Transverse colon (tissue), 4 donors: Measurements from ENCODE around the gene WWOX. TPM values are rescaled to one million over a fixed set of nuclear protein-coding genes. Genes with fewer than 3 reads are reported as not detected.

Experiments used
- DNase-seq: peaks from one replicate; pipeline ENCODE4 v3.0.0-alpha.2; 2019
- H3K27ac ChIP-seq, 4 donors: fragments of 200-600 bp; sonication (generic); 2 replicates each; pipeline ENCODE4 v1.5.1; 2016 to 2018; ENCODE audit warnings: inconsistent platforms in 4 of 4
- H3K27me3 ChIP-seq: fragments of 200-600 bp; sonication (generic); 2 replicates; pipeline ENCODE4 v1.5.1; 2017; ENCODE audit warnings: inconsistent platforms
- H3K36me3 ChIP-seq, 4 donors: fragments of 200-600 bp; sonication (generic); 2 replicates each; pipeline ENCODE4 v1.5.1; 2017 to 2019; ENCODE audit warnings: inconsistent platforms in 4 of 4
- H3K4me1 ChIP-seq, 4 donors: fragments of 200-600 bp; sonication (generic); 2 replicates each; pipeline ENCODE4 v1.5.1; 2017 to 2020; ENCODE audit warnings: inconsistent platforms in 4 of 4
- H3K4me3 ChIP-seq, 4 donors: fragments of 200-600 bp; sonication (generic); 1 replicate in 1 of 4; 2 replicates in 3 of 4; pipeline versions ENCODE4 v1.5.1 to v1.6.1; 2017 to 2019; ENCODE audit warnings: inconsistent platforms in 4 of 4
- H3K9me3 ChIP-seq, 2 donors: fragments of 200-600 bp; sonication (generic); 2 replicates each; pipeline ENCODE4 v1.5.1; 2017 to 2019; ENCODE audit warnings: inconsistent platforms in 2 of 2
- EP300 ChIP-seq: sonication (generic); formaldehyde crosslinking; IDR thresholded peaks from one replicate; pipeline ENCODE4 v1.6.1; 2017; ENCODE audit warnings: antibody characterized with exemption, low read depth
- POLR2A ChIP-seq: fragments of 450-650 bp; IDR thresholded peaks from one replicate; pipeline ENCODE4 v1.6.1; 2016; ENCODE audit warnings: antibody characterized with exemption, mild to moderate bottlenecking, moderate library complexity
- POLR2AphosphoS5 ChIP-seq, 3 donors: sonication (generic); formaldehyde crosslinking; IDR thresholded peaks; one replicate each; pipeline ENCODE4 v1.6.1; 2016; ENCODE audit warnings: antibody characterized with exemption in 3 of 3
- WGBS, 2 donors: methylation state at CpG; one replicate each; pipeline ENCODE4 v1.1.5; 2018; ENCODE audit warnings: low coverage in 1 of 2; 5-methylcytosine and 5-hydroxymethylcytosine counted together
- in situ Hi-C, 4 donors: fragments of 200-750 bp; cut with MboI; loops; one replicate each; pipeline versions ENCODE4 v1.15.0 to v1.15.1; 2017; ENCODE audit warnings: low sequenced_read_pairs in 3 of 4, low pct_ligation_motif_present in 1 of 4, low pct_unique_long_range_greater_than_20kb in 1 of 4
- intact Hi-C: fragments of 100-400 bp; cut with DNase I; formaldehyde crosslinking; loops from one replicate; pipeline ENCODE4 v1.15.1; 2023; ENCODE audit warnings: low total_unique reads
- total RNA-seq, 4 donors: library from RNA; depleted of rRNA; stranded (reverse); fragments of >200 nt; gene quantifications; one replicate each; pipeline ENCODE4 v1.1.0, GENCODE V29; 2016
- TF ChIP-seq, protein P1 (sequence below), 5 experiments: fragments of 200-600 bp in 3 of 5; fragments of 450-650 bp in 2 of 5; sonication (generic) in 3 of 5; IDR thresholded peaks; 1 replicate in 2 of 5; 2 replicates in 3 of 5; pipeline ENCODE4 v1.5.1; 2016 to 2017; ENCODE audit warnings: antibody characterized with exemption in 5 of 5, inconsistent platforms in 3 of 5, mild to moderate bottlenecking in 2 of 5, moderate library complexity in 1 of 5

The WWOX gene
- total RNA-seq, 4 donors from 2014 or later, result 11.2 to 53.8 (median 24.8) TPM

DNA sequence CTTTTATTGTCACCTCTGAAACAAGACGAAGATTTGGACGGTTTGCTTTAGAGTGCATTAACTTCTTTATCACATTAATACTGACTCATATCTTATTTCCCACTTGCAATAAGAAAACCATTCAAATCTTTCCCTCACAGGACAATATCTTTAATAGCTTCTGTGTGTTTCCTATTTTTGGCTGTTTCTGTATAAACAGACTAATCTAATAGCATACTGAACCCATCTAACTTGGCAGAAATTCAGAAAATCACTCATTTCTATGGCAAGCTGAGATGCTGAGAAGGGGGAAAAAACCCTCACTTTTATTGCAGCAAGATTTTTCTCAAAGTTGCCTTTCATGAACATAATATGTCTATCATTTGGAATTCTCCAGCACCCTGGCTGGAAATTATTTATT, 524.9 kb downstream of the WWOX start:
- in situ Hi-C loops, result no loop called here

GRCh38 chr16:78628461-78629045, 529.1 kb downstream of the WWOX start:
- H3K27me3 ChIP-seq, result no peaks in the 10 kb centered on the region
- TF ChIP-seq POLR2A, result no peak
- TF ChIP-seq, protein P1, sequence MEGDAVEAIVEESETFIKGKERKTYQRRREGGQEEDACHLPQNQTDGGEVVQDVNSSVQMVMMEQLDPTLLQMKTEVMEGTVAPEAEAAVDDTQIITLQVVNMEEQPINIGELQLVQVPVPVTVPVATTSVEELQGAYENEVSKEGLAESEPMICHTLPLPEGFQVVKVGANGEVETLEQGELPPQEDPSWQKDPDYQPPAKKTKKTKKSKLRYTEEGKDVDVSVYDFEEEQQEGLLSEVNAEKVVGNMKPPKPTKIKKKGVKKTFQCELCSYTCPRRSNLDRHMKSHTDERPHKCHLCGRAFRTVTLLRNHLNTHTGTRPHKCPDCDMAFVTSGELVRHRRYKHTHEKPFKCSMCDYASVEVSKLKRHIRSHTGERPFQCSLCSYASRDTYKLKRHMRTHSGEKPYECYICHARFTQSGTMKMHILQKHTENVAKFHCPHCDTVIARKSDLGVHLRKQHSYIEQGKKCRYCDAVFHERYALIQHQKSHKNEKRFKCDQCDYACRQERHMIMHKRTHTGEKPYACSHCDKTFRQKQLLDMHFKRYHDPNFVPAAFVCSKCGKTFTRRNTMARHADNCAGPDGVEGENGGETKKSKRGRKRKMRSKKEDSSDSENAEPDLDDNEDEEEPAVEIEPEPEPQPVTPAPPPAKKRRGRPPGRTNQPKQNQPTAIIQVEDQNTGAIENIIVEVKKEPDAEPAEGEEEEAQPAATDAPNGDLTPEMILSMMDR (IDR thresholded peaks at IDR 0.05), result no peak
- no peak for TF ChIP-seq EP300
- no peak for TF ChIP-seq POLR2AphosphoS5 (IDR thresholded peaks at IDR 0.05)
- no peaks in the 10 kb centered on the region for H3K36me3 ChIP-seq
- in situ Hi-C loops, result no loop called here
- no peak overlapping the region for H3K4me3 ChIP-seq
- H3K27ac ChIP-seq, result no peak overlapping the region
- intact Hi-C loops, result no loop called here
- WGBS, 2 donors, result 70% methylated on average over 6 to 8 of the region's 8 CpGs
- DNase-seq, result no peak
- no peaks in the 10 kb centered on the region for H3K4me1 ChIP-seq
- H3K9me3 ChIP-seq, result peaks cover 0 to 7% of the 10 kb centered on the region in 2 donors

More for the DNA sequence above, 524.9 kb downstream of the WWOX start:
- no peak for DNase-seq
- Histone ChIP-seq H3K4me1 (no peaks in the 10 kb centered on the region), H3K36me3 (no peaks in the 10 kb centered on the region), H3K27ac (no peak overlapping the region), H3K9me3 (peaks cover 0 to 3% of the 10 kb centered on the region in 2 donors), H3K27me3 (no peaks in the 10 kb centered on the region), H3K4me3 (no peak overlapping the region)
- intact Hi-C loops, result no loop called here
- TF ChIP-seq, protein P1 (IDR thresholded peaks at IDR 0.05), result no peak
- no peak for TF ChIP-seq POLR2AphosphoS5 (IDR thresholded peaks at IDR 0.05)
- TF ChIP-seq POLR2A, result no peak
- no peak for TF ChIP-seq EP300
- 81 to 82% methylated on average over 2 of the region's 2 CpGs for WGBS, 2 donors

GRCh38 chr16:78629173-78629572, 529.7 kb downstream of the WWOX start:
- 0 to 43% methylated on average over 1 of the region's 1 CpG for WGBS, 2 donors
- H3K36me3 ChIP-seq, result no peaks in the 10 kb centered on the region
- intact Hi-C loops, result no loop called here
- in situ Hi-C loops, result no loop called here
- H3K4me1 ChIP-seq, result no peaks in the 10 kb centered on the region
- no peaks in the 10 kb centered on the region for H3K27me3 ChIP-seq
- H3K4me3 ChIP-seq, result no peak overlapping the region
- DNase-seq, result no peak
- H3K9me3 ChIP-seq, result peaks cover 0 to 7% of the 10 kb centered on the region in 2 donors
- TF ChIP-seq, protein P1 (IDR thresholded peaks at IDR 0.05), result no peak
- TF ChIP-seq EP300, result no peak
- TF ChIP-seq POLR2A, result no peak
- TF ChIP-seq POLR2AphosphoS5 (IDR thresholded peaks at IDR 0.05), result no peak
- H3K27ac ChIP-seq, result no peak overlapping the region

GRCh38 chr16:78630102-78630501, 530.6 kb downstream of the WWOX start:
- Histone ChIP-seq H3K4me1 (no peaks in the 10 kb centered on the region), H3K27ac (no peak overlapping the region), H3K27me3 (no peaks in the 10 kb centered on the region), H3K36me3 (no peaks in the 10 kb centered on the region), H3K9me3 (peaks cover 0 to 7% of the 10 kb centered on the region in 2 donors), H3K4me3 (no peak overlapping the region)
- in situ Hi-C loops (no loop called here), intact Hi-C loops (no loop called here)
- no peak for TF ChIP-seq POLR2A
- WGBS, 2 donors, result 79 to 97% methylated on average over 3 of the region's 3 CpGs
- no peak for DNase-seq

- 82 to 94% methylated on average over 3 to 12 of the region's 12 CpGs for WGBS, 2 donors
- Histone ChIP-seq H3K9me3 (peaks cover 0 to 7% of the 10 kb centered on the region in 2 donors), H3K4me1 (no peaks in the 10 kb centered on the region), H3K4me3 (no peak overlapping the region), H3K27ac (no peak overlapping the region), H3K27me3 (no peaks in the 10 kb centered on the region), H3K36me3 (no peaks in the 10 kb centered on the region)
- DNase-seq, result no peak
- in situ Hi-C loops (no loop called here), intact Hi-C loops (no loop called here)
- TF ChIP-seq, protein P1 (IDR thresholded peaks at IDR 0.05), result no peak
- no peak for TF ChIP-seq POLR2AphosphoS5 (IDR thresholded peaks at IDR 0.05)
- no peak for TF ChIP-seq POLR2A
- TF ChIP-seq EP300, result no peak
Observed at GRCh38 chr16:78633551-78633950, 534.1 kb downstream of the WWOX start.
